ENCODE measurements around the gene MAF.
A peak's percentile ranks its signal among the peaks of the same experiment; 100 is the strongest.

The MAF gene

GRCh38 chr16:79599837-79600637 is 500 bp downstream of the MAF start:
- TF ChIP-seq EZH2phosphoT487 (IDR thresholded peaks at IDR 0.05; ENCODE audit: borderline replicate concordance) (no peak), CTCF (conservative IDR thresholded peaks at IDR 0.05; ENCODE audit: low read length) (no peak)
- Histone ChIP-seq H2AFZ (ENCODE audit: low read length) (peak overlapping the region; percentile 83), H4K20me1 (ENCODE audit: insufficient read depth, low read length, poor library complexity, severe bottlenecking) (no peaks in the 10 kb centered on the region), H3K4me1 (ENCODE audit: insufficient read depth, low read length, poor library complexity, severe bottlenecking) (peaks cover 26% of the 10 kb centered on the region), H3K9me2 (replicated peaks; ENCODE audit: low read depth, low read length) (no peaks in the 10 kb centered on the region), H3K79me2 (ENCODE audit: insufficient read depth, low read length) (no peaks in the 10 kb centered on the region), H3F3A (ENCODE audit: low read depth) (0 out of 2 replicates have a peak, but pooled peaks cover 3% of the 10 kb centered on the region), H3K9ac (ENCODE audit: low read depth, low read length, poor library complexity, severe bottlenecking) (peak overlapping the region; percentile 33), H3K36me3 (ENCODE audit: insufficient read depth, low read length) (no peaks in the 10 kb centered on the region), H3K9me3 (ENCODE audit: insufficient read depth, low read depth, low read length) (no peaks in the 10 kb centered on the region), H3K4me2 (ENCODE audit: low read depth, low read length, poor library complexity, severe bottlenecking) (peak overlapping the region; percentile 90), H3K4me3 (ENCODE audit: low read length, poor library complexity, severe bottlenecking) (peak overlapping the region; percentile 85), H3K27me3 (ENCODE audit: insufficient read depth, low read length, poor library complexity, severe bottlenecking) (no peaks in the 10 kb centered on the region)

- Histone ChIP-seq H3K9me3 (ENCODE audit: insufficient read depth, low read depth, low read length) (no peaks in the 10 kb centered on the region), H3K79me2 (ENCODE audit: insufficient read depth, low read length) (no peaks in the 10 kb centered on the region), H3K36me3 (ENCODE audit: insufficient read depth, low read length) (no peaks in the 10 kb centered on the region), H3F3A (ENCODE audit: low read depth) (0 out of 2 replicates have a peak, but pooled peaks cover 3% of the 10 kb centered on the region), H3K9me2 (replicated peaks; ENCODE audit: low read depth, low read length) (no peaks in the 10 kb centered on the region), H3K4me1 (ENCODE audit: insufficient read depth, low read length, poor library complexity, severe bottlenecking) (peaks cover 26% of the 10 kb centered on the region), H3K9ac (ENCODE audit: low read depth, low read length, poor library complexity, severe bottlenecking) (peak overlapping the region; percentile 33), H3K4me3 (ENCODE audit: low read length, poor library complexity, severe bottlenecking) (peak overlapping the region; percentile 85), H4K20me1 (ENCODE audit: insufficient read depth, low read length, poor library complexity, severe bottlenecking) (no peaks in the 10 kb centered on the region), H3K27me3 (ENCODE audit: insufficient read depth, low read length, poor library complexity, severe bottlenecking) (no peaks in the 10 kb centered on the region), H3K4me2 (ENCODE audit: low read depth, low read length, poor library complexity, severe bottlenecking) (peak overlapping the region; percentile 73), H2AFZ (ENCODE audit: low read length) (peak overlapping the region; percentile 82)
- TF ChIP-seq CTCF (conservative IDR thresholded peaks at IDR 0.05; ENCODE audit: low read length) (no peak), EZH2phosphoT487 (IDR thresholded peaks at IDR 0.05; ENCODE audit: borderline replicate concordance) (no peak)
Measured at GRCh38 chr16:79599256-79599836, 1.2 kb downstream of the MAF start.

- H3K27me3 ChIP-seq (ENCODE audit: insufficient read depth, low read length, poor library complexity, severe bottlenecking) = no peaks in the 10 kb centered on the region
- TF ChIP-seq EZH2phosphoT487 (IDR thresholded peaks at IDR 0.05; ENCODE audit: borderline replicate concordance) (no peak), CTCF (conservative IDR thresholded peaks at IDR 0.05; ENCODE audit: low read length) (peak; percentile 45)
- H3K4me3 ChIP-seq (ENCODE audit: low read length, poor library complexity, severe bottlenecking) = peak overlapping the region; percentile 76
- no peaks in the 10 kb centered on the region for H3K9me2 ChIP-seq (replicated peaks; ENCODE audit: low read depth, low read length)
- peaks cover 26% of the 10 kb centered on the region for H3K4me1 ChIP-seq (ENCODE audit: insufficient read depth, low read length, poor library complexity, severe bottlenecking)
- no peaks in the 10 kb centered on the region for H4K20me1 ChIP-seq (ENCODE audit: insufficient read depth, low read length, poor library complexity, severe bottlenecking)
- peak overlapping the region; percentile 81 for H3K4me2 ChIP-seq (ENCODE audit: low read depth, low read length, poor library complexity, severe bottlenecking)
- no peaks in the 10 kb centered on the region for H3K36me3 ChIP-seq (ENCODE audit: insufficient read depth, low read length)
- H3K79me2 ChIP-seq (ENCODE audit: insufficient read depth, low read length) = no peaks in the 10 kb centered on the region
- H3K9me3 ChIP-seq (ENCODE audit: insufficient read depth, low read depth, low read length) = no peaks in the 10 kb centered on the region
- 0 out of 2 replicates have a peak, but pooled peaks cover 3% of the 10 kb centered on the region for H3F3A ChIP-seq (ENCODE audit: low read depth)
- peak overlapping the region; percentile 84 for H2AFZ ChIP-seq (ENCODE audit: low read length)
- H3K9ac ChIP-seq (ENCODE audit: low read depth, low read length, poor library complexity, severe bottlenecking) = peak overlapping the region; percentile 60
Measured at GRCh38 chr16:79598348-79599181, 2.0 kb downstream of the MAF start.
